Right ventricle myocardium superior (tissue), 1 donor: Measurements from ENCODE around the gene TPRA1. TPM values are rescaled to one million over a fixed set of nuclear protein-coding genes. Genes with fewer than 3 reads are reported as not detected.

ENCODE experiments used
- ATAC-seq: fragments of 200-7000 bp; cut with Tn5 transposase; one replicate; pipeline ENCODE4 v1.9.1; 2020; ENCODE audit warnings: mild to moderate bottlenecking; ENCODE audit not compliant: poor library complexity
- DNase-seq: peaks from one replicate; pipeline ENCODE4 v3.0.0-alpha.2; 2020
- intact Hi-C: fragments of 100-400 bp; cut with DNase I; formaldehyde crosslinking; loops from one replicate; pipeline ENCODE4 v1.11.2; 2022
- total RNA-seq: library from RNA; stranded (reverse); fragmentation: NEBNext Ultra II Directional; extraction: Animal tissue kit (Norgen Biotek cat#: 25700); gene quantifications from one replicate; pipeline ENCODE4 v1.2.1, GENCODE V29; 2021
- donor health status: DM: no; HTN: yes; CAD: no; lungs with severe emphysema.

Gene TPRA1
- total RNA-seq, 1 donor from 2014 or later: 17.8 TPM

GRCh38 chr3:127546554-127546953, 44.0 kb downstream of the TPRA1 start:
- ATAC-seq (no peak), DNase-seq (no peak)
- intact Hi-C loops: loop anchor here (10.0 kb wide), 1 partner anchor 1022 kb away; the partner anchor contains the start of gene CHST13

- DNase-seq: no peak
- intact Hi-C loops: loop anchor here (10.0 kb wide), 1 partner anchor 1021 kb away; the partner anchor contains the start of gene CHST13
Observed at GRCh38 chr3:127545711-127546457, 44.6 kb downstream of the TPRA1 start.

GRCh38 chr3:127545216-127545615, 45.3 kb downstream of the TPRA1 start:
- DNase-seq (no peak), ATAC-seq (no peak)
- intact Hi-C loops: loop anchor here (10.0 kb wide), 1 partner anchor 1020 kb away; the partner anchor contains the start of gene CHST13

More at GRCh38 chr3:127545711-127546457, 44.6 kb downstream of the TPRA1 start:
- ATAC-seq: no peak

DNA sequence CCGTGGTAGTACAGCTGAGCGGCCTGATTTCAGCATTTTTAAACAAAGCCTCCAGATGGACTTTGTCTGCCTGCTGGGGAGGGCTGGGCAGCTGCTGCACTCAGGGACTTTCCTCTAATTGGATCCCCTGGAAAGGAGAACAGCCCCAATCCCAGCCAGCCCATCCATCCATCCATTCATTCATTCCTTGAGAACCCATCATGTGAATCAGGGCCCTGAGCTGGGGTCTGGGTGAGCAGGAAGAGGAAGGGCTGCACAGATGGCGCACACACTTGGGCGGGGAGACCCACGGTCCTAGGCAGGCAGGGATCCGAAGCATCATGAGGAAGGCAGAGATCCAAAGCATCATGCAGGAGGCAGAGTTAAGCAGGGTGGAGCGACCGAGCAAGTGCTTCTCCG, 45.7 kb downstream of the TPRA1 start:
- intact Hi-C loops: loop anchor here (10.0 kb wide), 1 partner anchor 1020 kb away; the partner anchor contains the start of gene CHST13
- DNase-seq (no peak), ATAC-seq (no peak)

DNA sequence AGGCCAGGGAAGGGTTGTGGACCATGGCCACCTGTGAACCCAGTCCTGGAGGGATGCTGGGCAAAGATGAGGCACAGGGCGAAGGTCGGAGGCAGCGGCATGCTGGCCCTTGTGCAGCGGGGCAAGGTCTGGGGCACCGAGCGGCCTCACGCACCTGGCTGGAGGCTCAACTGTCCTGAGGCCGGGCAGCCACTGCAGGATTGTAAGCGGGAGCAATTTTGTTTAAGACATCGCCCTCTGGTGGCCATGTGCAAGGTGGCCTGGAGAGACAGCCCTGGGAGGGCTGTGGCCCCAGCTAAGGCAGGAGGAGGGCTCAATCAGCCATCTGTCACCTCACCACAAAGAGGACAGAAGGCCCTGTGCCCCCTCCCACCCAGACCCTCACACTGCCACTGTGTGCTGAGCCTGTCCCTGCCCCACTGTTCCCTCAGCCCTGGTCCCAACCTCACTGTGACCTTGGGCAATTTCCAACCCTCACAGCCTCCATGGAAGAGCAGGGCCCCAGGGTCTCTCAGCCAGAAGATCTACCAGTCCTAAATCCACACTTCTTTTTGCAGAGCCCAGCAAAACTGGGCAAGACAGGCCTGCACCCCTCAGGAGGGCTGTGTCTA, 46.2 kb downstream of the TPRA1 start:
- intact Hi-C loops: loop anchor here (10.0 kb wide), 1 partner anchor 1019 kb away; the partner anchor contains the start of gene CHST13
- DNase-seq (peak; percentile 79), ATAC-seq (peak; percentile 38)

DNA sequence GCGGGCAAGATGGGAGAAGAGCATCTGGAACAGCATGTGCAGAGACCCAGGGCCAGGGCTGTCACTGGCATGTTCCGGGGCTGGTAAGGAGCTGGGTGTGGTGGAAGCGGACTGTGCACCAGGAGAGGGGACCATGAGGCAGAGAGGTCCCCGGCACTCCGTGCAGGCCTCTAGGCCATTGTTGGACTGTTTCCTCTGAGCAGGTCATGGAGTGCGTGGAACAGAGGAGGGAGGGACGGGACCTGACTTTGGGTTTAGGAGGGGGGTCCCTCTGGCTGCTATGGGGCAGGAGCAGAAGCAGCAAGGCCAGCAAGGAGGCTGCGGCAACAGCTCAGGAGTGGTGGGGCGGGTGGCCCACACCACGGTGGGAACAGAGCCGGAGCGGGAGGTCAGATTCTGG, 47.1 kb downstream of the TPRA1 start:
- no peak for DNase-seq
- intact Hi-C loops: loop anchor here (10.0 kb wide), 1 partner anchor 1019 kb away; the partner anchor contains the start of gene CHST13
- ATAC-seq: no peak

DNA sequence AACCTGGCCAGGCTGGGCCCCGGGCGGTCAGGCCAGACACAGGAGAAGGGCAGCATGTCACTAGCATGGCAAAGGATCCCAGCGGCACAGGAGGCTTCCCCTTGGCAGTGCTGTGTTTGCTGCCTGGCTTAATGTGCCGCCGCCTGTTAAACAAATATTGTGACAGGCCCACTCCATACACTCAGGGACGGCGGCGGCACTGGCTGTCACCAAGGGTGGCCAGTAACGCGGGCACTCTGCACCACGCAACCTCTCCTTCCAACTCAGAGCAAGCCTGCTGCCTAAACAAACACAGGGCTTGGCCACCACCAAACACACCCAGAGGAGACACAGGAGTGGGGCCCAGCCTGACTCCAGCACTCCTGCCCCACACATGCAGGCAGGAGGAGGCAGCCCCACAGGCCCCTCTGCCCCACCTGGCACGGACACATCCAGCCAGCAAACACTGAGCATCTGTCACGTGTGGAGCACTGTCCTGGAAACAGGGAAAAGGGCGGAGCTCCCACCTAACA, 48.0 kb downstream of the TPRA1 start:
- intact Hi-C loops: loop anchor here (10.0 kb wide), 1 partner anchor 1018 kb away; the partner anchor contains the start of gene CHST13
- ATAC-seq (no peak), DNase-seq (no peak)

DNA sequence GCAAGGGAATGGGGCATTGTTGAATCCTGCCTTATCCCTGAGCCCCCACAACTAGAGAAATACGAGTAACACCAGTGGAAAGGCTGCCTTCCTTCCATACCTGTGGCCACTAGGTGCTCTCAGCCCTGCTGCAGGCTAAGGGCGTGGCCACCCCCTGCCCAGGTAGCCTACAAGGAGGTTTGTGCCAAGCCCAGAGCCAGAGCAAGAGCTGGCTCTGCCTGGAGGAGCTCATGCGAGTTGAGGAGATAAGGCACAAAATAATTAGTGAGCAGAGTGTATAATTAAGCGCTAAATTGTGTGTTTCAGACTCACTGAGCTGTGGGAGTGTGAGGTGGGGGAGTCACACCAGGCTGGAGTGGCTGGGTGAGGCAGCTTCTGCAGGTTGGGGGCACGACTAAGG, 49.2 kb downstream of the TPRA1 start:
- ATAC-seq: no peak
- DNase-seq: no peak
- intact Hi-C loops: loop anchor here (10.0 kb wide), 1 partner anchor 1017 kb away; the partner anchor contains the start of gene CHST13

DNA sequence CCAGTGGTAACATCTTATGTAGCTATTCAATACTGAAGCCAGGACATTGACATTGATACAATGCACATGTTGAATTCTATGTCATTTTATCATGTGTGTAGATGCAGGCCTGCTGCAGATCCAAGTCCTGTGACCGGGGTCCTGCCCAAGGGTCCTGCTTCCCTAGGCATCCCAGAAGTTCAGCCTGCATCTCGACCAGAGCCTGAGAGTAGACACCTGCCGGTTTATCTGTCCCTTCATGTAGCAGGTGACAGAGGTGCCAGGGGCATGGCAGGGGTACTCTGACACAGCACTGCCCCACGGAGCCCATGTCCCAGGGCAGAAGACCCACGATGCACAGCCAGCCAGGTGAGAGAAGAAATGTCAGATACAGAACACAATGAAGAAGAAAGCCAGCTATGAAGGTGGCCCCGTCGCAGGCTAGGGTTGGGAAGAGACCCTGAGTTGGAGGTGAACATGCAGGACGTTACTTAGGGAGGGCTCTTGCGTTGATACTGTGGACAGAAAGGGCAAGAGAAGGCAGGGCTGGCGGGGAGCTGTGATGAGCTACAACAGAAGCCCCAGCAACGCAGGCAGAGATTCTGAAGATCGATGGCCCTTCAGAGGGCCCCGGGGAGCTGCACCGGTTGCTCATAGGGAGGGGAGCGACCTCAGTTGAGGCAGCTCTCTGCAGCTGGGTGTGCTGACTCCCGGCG, 51.0 kb downstream of the TPRA1 start:
- ATAC-seq (no peak), DNase-seq (no peak)
- intact Hi-C loops: loop anchor here (10.0 kb wide), 1 partner anchor 1015 kb away; the partner anchor contains the start of gene CHST13

- DNase-seq: no peak
- ATAC-seq: no peak
- intact Hi-C loops: no loop called here
Observed at GRCh38 chr3:127538569-127538968, 52.0 kb downstream of the TPRA1 start.

- ATAC-seq: no peak
- DNase-seq: no peak
- intact Hi-C loops: no loop called here
Observed at GRCh38 chr3:127536830-127537812, 53.4 kb downstream of the TPRA1 start.

GRCh38 chr3:127535901-127536829, 54.4 kb downstream of the TPRA1 start:
- DNase-seq (no peak), ATAC-seq (no peak)
- intact Hi-C loops: no loop called here

DNA sequence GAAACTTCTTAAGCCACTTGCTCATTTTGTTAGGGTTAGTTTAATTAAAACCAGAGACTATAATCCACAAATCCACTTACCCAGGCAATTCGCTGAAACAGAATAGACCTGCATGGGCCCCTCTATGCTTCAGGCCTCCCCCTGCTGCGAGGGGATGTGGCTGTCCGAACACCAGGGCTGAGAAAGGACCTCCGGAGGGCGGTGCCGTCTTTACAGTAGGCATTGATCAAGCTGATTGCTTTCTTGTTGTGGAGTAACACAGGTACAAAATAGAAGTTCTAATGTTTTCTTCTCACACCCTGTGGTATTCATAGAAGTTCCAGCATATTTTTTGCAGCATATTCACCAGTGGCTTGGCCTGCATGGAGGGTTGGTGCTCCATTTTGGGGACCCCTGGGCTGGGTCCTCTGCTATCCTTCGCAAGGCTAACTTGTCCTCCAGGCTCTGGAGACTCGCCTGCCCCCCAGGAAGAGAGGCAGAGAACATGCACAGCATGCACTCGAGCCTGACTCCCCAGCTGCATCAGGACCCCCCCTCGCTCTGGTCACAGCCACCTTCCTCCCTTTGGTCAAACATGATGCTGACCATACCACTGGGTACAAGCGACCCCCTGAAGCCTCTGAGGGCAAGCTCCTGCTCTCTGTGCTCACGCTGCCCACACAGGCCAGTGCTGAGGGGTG, 55.3 kb downstream of the TPRA1 start:
- DNase-seq (no peak), ATAC-seq (no peak)
- intact Hi-C loops: no loop called here

DNA sequence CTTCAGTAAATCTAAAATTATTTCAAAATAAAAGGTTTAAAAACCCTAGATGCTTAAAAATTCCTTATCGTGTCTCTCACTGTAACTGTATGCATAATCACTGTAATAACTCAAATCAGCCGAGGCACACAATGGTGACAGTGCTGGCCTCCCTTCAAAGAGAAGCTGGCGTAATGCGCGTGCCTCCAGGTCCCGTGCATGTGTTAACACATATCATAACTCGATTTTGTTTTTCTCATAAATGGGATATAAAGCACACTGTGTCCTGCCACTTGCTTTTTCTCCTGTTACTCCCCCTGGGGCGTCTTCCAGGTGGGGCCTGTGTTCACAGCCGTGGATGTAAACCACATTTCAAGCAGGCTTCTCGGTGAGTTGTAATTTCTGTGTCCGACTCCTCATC, 56.0 kb downstream of the TPRA1 start:
- ATAC-seq: no peak
- DNase-seq: no peak
- intact Hi-C loops: no loop called here

DNA sequence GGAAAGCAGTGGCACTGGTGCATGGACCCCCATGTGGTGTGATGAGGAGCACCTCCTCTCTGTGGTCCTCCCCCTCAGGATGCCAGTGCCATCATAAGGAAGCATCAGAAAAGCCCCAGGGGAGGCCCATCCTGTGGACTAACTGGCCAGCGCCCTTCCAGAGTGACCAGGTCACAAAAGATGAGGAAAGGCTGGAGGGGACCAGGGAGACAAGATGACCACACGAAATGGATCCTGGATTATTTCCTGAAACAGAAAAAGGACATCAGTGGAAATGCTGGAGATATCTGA, 56.4 kb downstream of the TPRA1 start:
- intact Hi-C loops: no loop called here
- ATAC-seq (no peak), DNase-seq (no peak)

DNA sequence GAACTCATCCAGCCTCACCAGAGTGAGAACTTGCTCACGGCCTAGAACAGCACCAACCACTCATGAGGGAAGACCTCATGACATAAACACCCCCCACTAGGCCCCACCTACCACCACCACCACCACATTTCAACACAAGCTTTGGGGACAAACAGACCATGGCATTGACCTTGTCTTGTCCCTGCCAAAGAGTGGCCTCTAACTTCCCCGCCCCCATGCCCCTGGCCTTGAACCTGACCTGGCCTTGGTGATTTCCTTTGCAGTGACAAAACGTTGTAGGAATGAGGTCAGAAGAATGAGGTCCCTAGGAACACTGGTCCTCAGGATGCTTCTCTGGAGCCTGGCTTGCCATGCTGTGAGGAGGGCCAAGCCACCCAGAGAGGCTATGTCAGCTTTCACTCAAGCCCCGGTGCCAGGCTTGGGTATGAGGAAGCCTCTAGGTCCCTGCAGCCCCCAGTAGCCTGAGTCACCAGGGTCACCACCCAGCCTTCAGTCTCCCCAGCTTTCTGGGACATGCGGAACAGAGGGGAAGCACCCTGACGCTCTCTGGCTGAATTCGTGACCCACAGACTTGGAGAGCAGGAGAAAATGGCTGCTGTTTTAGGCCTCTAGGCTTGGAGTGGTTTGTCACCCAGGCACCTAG, 57.9 kb downstream of the TPRA1 start:
- DNase-seq (no peak), ATAC-seq (no peak)
- intact Hi-C loops: no loop called here
